ENCODE measurements around the gene MAGEA8. TPM values are rescaled to one million over a fixed set of nuclear protein-coding genes. Genes with fewer than 3 reads are reported as not detected.
"Not testable (repeated sequence)": the region's sequence is repeated elsewhere in the genome, so short reads cannot be mapped to it uniquely, and the experiment has no call there.

MAGEA8 gene
- total RNA-seq: not detected
- total RNA-seq (2013): not detected
- 0 reads per million in 29 experiments for total RNA-seq

- H3K4me3 ChIP-seq (ENCODE audit: control insufficient read depth in 1 of 2, extremely low read depth in 1 of 2, low read length in 1 of 2): no peak within 1 kb of the TSS
- H3K9me3 ChIP-seq: no peaks in the 10 kb centered on the region
- H3K27ac Mint-ChIP-seq: no peak within 1 kb of the TSS
- H3K9me3 Mint-ChIP-seq: no peaks in the 10 kb centered on the region
- no peaks in the 10 kb centered on the region for H3K36me3 ChIP-seq (ENCODE audit: control insufficient read depth in 2 of 2, extremely low read depth in 1 of 2, insufficient read depth in 1 of 2, low read length in 1 of 2)
- peaks cover 0 to 4% (median 0%) of the 10 kb centered on the region in 3 donors for H3K4me1 Mint-ChIP-seq
- ATAC-seq (replicated peaks in 1 of 4): peak in 1 of 4 experiments; percentile 34
- no peaks in the 10 kb centered on the region for H3K36me3 Mint-ChIP-seq
- no peak within 1 kb of the TSS for H3K27ac ChIP-seq (ENCODE audit: low read length)
- H3K27me3 Mint-ChIP-seq: peaks cover 0 to 9% of the 10 kb centered on the region in 2 donors
- H3K4me3 Mint-ChIP-seq: no peak within 1 kb of the TSS
- WGBS (ENCODE audit: insufficient coverage): 100% methylated on average over 6 of the region's 33 CpGs
- peaks cover 0 to 4% of the 10 kb centered on the region in 2 experiments for H3K4me1 ChIP-seq (ENCODE audit: control insufficient read depth in 1 of 2, extremely low read depth in 1 of 2, insufficient read depth in 2 of 2, low read length in 2 of 2)
- H3K27me3 ChIP-seq (replicated peaks in 1 of 2; ENCODE audit: control insufficient read depth in 2 of 2, extremely low read depth in 1 of 2, insufficient read depth in 2 of 2, low read length in 1 of 2): no peaks in the 10 kb centered on the region
- POLR2A ChIA-PET: no interaction called here
- CTCF ChIA-PET: no interaction called here
- peak in 3 of 35 experiments; percentile 4 to 16 (median 12) for DNase-seq
These were observed at the start of gene MAGEA8 for GRCh38 chrX:149881081-149881711. Gene MAGEA8 (plus strand): TSS chrX:149881183. CDS start chrX:149884273, 3,090 bp downstream.

- H3K27ac Mint-ChIP-seq: peak overlapping the region in 1 of 2 donors; percentile 63
- H3K9me3 ChIP-seq: no peaks in the 10 kb centered on the region
- peaks cover 18 to 27% (median 25%) of the 10 kb centered on the region in 3 donors for H3K4me1 Mint-ChIP-seq
- no peaks in the 10 kb centered on the region for H3K36me3 Mint-ChIP-seq
- H3K36me3 ChIP-seq (ENCODE audit: control insufficient read depth in 2 of 2, extremely low read depth in 1 of 2, insufficient read depth in 1 of 2, low read length in 1 of 2): no peaks in the 10 kb centered on the region
- H3K27me3 ChIP-seq (replicated peaks in 1 of 2; ENCODE audit: control insufficient read depth in 2 of 2, extremely low read depth in 1 of 2, insufficient read depth in 2 of 2, low read length in 1 of 2): no peaks in the 10 kb centered on the region
- CTCF ChIA-PET: no interaction called here
- H3K4me3 Mint-ChIP-seq: no peak overlapping the region
- ATAC-seq (replicated peaks in 1 of 4) (no peak), DNase-seq (peak in 1 of 35 experiments; percentile 3)
- POLR2A ChIA-PET: no interaction called here
- no peak overlapping the region for H3K27ac ChIP-seq (ENCODE audit: low read length)
- peaks cover 0 to 23% of the 10 kb centered on the region in 2 donors for H3K27me3 Mint-ChIP-seq
- WGBS (ENCODE audit: insufficient coverage): no CpG with 5 or more reads among the region's 2 CpGs
- H3K4me3 ChIP-seq (ENCODE audit: control insufficient read depth in 1 of 2, extremely low read depth in 1 of 2, low read length in 1 of 2): no peak overlapping the region
- peaks cover 2 to 16% of the 10 kb centered on the region in 2 experiments for H3K4me1 ChIP-seq (ENCODE audit: control insufficient read depth in 1 of 2, extremely low read depth in 1 of 2, insufficient read depth in 2 of 2, low read length in 2 of 2)
- H3K9me3 Mint-ChIP-seq: no peaks in the 10 kb centered on the region
These were observed 49.5 kb upstream of the MAGEA8 start for GRCh38 chrX:149831473-149831872.

- H3K4me1 Mint-ChIP-seq; H3K9me3 Mint-ChIP-seq; H3K36me3 Mint-ChIP-seq; H3K27me3 ChIP-seq (replicated peaks in 1 of 2; ENCODE audit: control insufficient read depth in 2 of 2, extremely low read depth in 1 of 2, insufficient read depth in 2 of 2, low read length in 1 of 2); H3K27ac Mint-ChIP-seq; H3K36me3 ChIP-seq (ENCODE audit: control insufficient read depth in 2 of 2, extremely low read depth in 1 of 2, insufficient read depth in 1 of 2, low read length in 1 of 2); H3K4me1 ChIP-seq (ENCODE audit: control insufficient read depth in 1 of 2, extremely low read depth in 1 of 2, insufficient read depth in 2 of 2, low read length in 2 of 2); H3K4me3 ChIP-seq (ENCODE audit: control insufficient read depth in 1 of 2, extremely low read depth in 1 of 2, low read length in 1 of 2); CTCF ChIA-PET; POLR2A ChIA-PET; H3K27ac ChIP-seq (ENCODE audit: low read length); ATAC-seq (replicated peaks in 1 of 4); H3K4me3 Mint-ChIP-seq; DNase-seq; H3K9me3 ChIP-seq: not testable (repeated sequence)
- peaks cover 0 to 11% of the 10 kb centered on the region in 2 donors for H3K27me3 Mint-ChIP-seq
- no CpG with 5 or more reads among the region's 5 CpGs for WGBS (ENCODE audit: insufficient coverage)
These were observed 44.3 kb upstream of the MAGEA8 start for GRCh38 chrX:149836728-149837127.

DNA sequence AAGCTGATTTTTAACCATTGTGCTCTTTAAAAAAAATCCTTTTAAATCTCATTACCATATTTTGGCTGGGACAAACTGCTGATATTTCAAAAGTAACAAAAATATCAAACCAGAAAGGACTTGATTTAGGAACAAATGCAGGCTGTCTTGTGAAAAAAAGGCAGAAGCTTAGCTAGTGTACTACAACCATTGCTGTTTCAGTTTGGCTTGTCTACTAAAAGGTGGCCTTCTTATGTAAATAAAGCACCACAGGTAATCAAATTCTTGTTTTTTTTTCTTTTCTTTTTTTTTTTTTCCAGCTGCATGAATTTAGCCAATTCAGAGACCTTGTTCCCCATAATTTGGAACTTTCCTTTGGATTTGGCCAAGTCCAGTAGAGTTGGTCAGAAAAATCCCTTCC lies 43.8 kb upstream of the MAGEA8 start:
- Mint-ChIP-seq H3K27me3 (peaks cover 0 to 11% of the 10 kb centered on the region in 2 donors), H3K36me3 (no peaks in the 10 kb centered on the region), H3K9me3 (no peaks in the 10 kb centered on the region), H3K4me1 (no peaks in the 10 kb centered on the region), H3K27ac (no peak overlapping the region), H3K4me3 (no peak overlapping the region)
- ATAC-seq (replicated peaks in 1 of 4): no peak
- H3K36me3 ChIP-seq (ENCODE audit: control insufficient read depth in 2 of 2, extremely low read depth in 1 of 2, insufficient read depth in 1 of 2, low read length in 1 of 2): no peaks in the 10 kb centered on the region
- no peak overlapping the region for H3K27ac ChIP-seq (ENCODE audit: low read length)
- no peak for DNase-seq
- H3K27me3 ChIP-seq (replicated peaks in 1 of 2; ENCODE audit: control insufficient read depth in 2 of 2, extremely low read depth in 1 of 2, insufficient read depth in 2 of 2, low read length in 1 of 2): no peaks in the 10 kb centered on the region
- POLR2A ChIA-PET: no interaction called here
- H3K4me3 ChIP-seq (ENCODE audit: control insufficient read depth in 1 of 2, extremely low read depth in 1 of 2, low read length in 1 of 2): no peak overlapping the region
- no peaks in the 10 kb centered on the region for H3K9me3 ChIP-seq
- H3K4me1 ChIP-seq (ENCODE audit: control insufficient read depth in 1 of 2, extremely low read depth in 1 of 2, insufficient read depth in 2 of 2, low read length in 2 of 2): no peaks in the 10 kb centered on the region
- CTCF ChIA-PET: no interaction called here

- ChIA-PET CTCF (no interaction called here), POLR2A (no interaction called here)
These were observed 43.3 kb upstream of the MAGEA8 start for GRCh38 chrX:149837639-149838038.

GRCh38 chrX:149841929-149842328 lies 39.1 kb upstream of the MAGEA8 start:
- DNase-seq: no peak
- H3K36me3 ChIP-seq (ENCODE audit: control insufficient read depth in 2 of 2, extremely low read depth in 1 of 2, insufficient read depth in 1 of 2, low read length in 1 of 2): no peaks in the 10 kb centered on the region
- Mint-ChIP-seq H3K4me1 (no peaks in the 10 kb centered on the region), H3K4me3 (no peak overlapping the region), H3K27me3 (peaks cover 0 to 18% of the 10 kb centered on the region in 2 donors), H3K9me3 (no peaks in the 10 kb centered on the region), H3K36me3 (no peaks in the 10 kb centered on the region), H3K27ac (no peak overlapping the region)
- ATAC-seq (replicated peaks in 1 of 4): no peak
- H3K27me3 ChIP-seq (replicated peaks in 1 of 2; ENCODE audit: control insufficient read depth in 2 of 2, extremely low read depth in 1 of 2, insufficient read depth in 2 of 2, low read length in 1 of 2): no peaks in the 10 kb centered on the region
- WGBS (ENCODE audit: insufficient coverage): no CpG with 5 or more reads among the region's 2 CpGs
- no peak overlapping the region for H3K27ac ChIP-seq (ENCODE audit: low read length)
- no peak overlapping the region for H3K4me3 ChIP-seq (ENCODE audit: control insufficient read depth in 1 of 2, extremely low read depth in 1 of 2, low read length in 1 of 2)
- H3K9me3 ChIP-seq: no peaks in the 10 kb centered on the region
- no peaks in the 10 kb centered on the region for H3K4me1 ChIP-seq (ENCODE audit: control insufficient read depth in 1 of 2, extremely low read depth in 1 of 2, insufficient read depth in 2 of 2, low read length in 2 of 2)
- ChIA-PET POLR2A (no interaction called here), CTCF (no interaction called here)

More at GRCh38 chrX:149837639-149838038, 43.3 kb upstream of the MAGEA8 start:
- peaks cover 0 to 11% of the 10 kb centered on the region in 2 donors for H3K27me3 Mint-ChIP-seq
- no peak overlapping the region for H3K4me3 Mint-ChIP-seq
- no peaks in the 10 kb centered on the region for H3K27me3 ChIP-seq (replicated peaks in 1 of 2; ENCODE audit: control insufficient read depth in 2 of 2, extremely low read depth in 1 of 2, insufficient read depth in 2 of 2, low read length in 1 of 2)
- no peaks in the 10 kb centered on the region for H3K36me3 Mint-ChIP-seq
- DNase-seq: no peak
- H3K4me1 ChIP-seq (ENCODE audit: control insufficient read depth in 1 of 2, extremely low read depth in 1 of 2, insufficient read depth in 2 of 2, low read length in 2 of 2): no peaks in the 10 kb centered on the region
- H3K36me3 ChIP-seq (ENCODE audit: control insufficient read depth in 2 of 2, extremely low read depth in 1 of 2, insufficient read depth in 1 of 2, low read length in 1 of 2): no peaks in the 10 kb centered on the region
- H3K27ac ChIP-seq (ENCODE audit: low read length): no peak overlapping the region
- ATAC-seq (replicated peaks in 1 of 4): no peak
- no peaks in the 10 kb centered on the region for H3K9me3 ChIP-seq
- H3K27ac Mint-ChIP-seq: no peak overlapping the region
- H3K4me3 ChIP-seq (ENCODE audit: control insufficient read depth in 1 of 2, extremely low read depth in 1 of 2, low read length in 1 of 2): no peak overlapping the region
- no peaks in the 10 kb centered on the region for H3K9me3 Mint-ChIP-seq
- H3K4me1 Mint-ChIP-seq: no peaks in the 10 kb centered on the region

DNA sequence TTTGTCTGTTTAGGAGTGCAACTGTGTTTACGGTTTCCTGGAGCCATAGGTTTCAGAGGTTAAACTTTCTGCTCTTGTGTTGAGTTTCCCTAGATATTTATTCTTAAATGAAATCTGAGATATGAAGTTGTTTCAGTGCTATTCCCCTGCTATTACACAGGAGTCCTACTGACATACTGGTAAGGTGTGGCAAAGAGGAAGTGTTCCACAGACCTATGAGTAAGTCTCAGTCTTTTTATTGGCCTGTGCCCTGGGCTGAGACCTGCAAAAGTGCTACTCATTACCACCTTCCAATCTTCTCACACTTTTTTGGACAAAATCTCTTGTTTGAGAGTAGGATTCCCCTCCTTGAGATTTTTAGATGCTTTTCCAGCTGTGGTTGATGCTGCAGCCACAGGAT lies 35.6 kb upstream of the MAGEA8 start:
- Mint-ChIP-seq H3K4me3 (no peak overlapping the region), H3K4me1 (no peaks in the 10 kb centered on the region), H3K9me3 (no peaks in the 10 kb centered on the region), H3K27ac (no peak overlapping the region), H3K27me3 (peaks cover 0 to 39% of the 10 kb centered on the region in 2 donors), H3K36me3 (no peaks in the 10 kb centered on the region)
- H3K4me1 ChIP-seq (ENCODE audit: control insufficient read depth in 1 of 2, extremely low read depth in 1 of 2, insufficient read depth in 2 of 2, low read length in 2 of 2): no peaks in the 10 kb centered on the region
- ChIA-PET CTCF (no interaction called here), POLR2A (no interaction called here)
- DNase-seq: no peak
- no CpG with 5 or more reads among the region's 1 CpG for WGBS (ENCODE audit: insufficient coverage)
- no peaks in the 10 kb centered on the region for H3K36me3 ChIP-seq (ENCODE audit: control insufficient read depth in 2 of 2, extremely low read depth in 1 of 2, insufficient read depth in 1 of 2, low read length in 1 of 2)
- no peaks in the 10 kb centered on the region for H3K27me3 ChIP-seq (replicated peaks in 1 of 2; ENCODE audit: control insufficient read depth in 2 of 2, extremely low read depth in 1 of 2, insufficient read depth in 2 of 2, low read length in 1 of 2)
- no peak for ATAC-seq (replicated peaks in 1 of 4)
- H3K27ac ChIP-seq (ENCODE audit: low read length): no peak overlapping the region
- no peak overlapping the region for H3K4me3 ChIP-seq (ENCODE audit: control insufficient read depth in 1 of 2, extremely low read depth in 1 of 2, low read length in 1 of 2)
- no peaks in the 10 kb centered on the region for H3K9me3 ChIP-seq

All from T-cell (primary cell).